Thyroid gland (tissue), 4 donors: ENCODE measurements around the gene PTPRN2. TPM values are rescaled to one million over a fixed set of nuclear protein-coding genes. Genes with fewer than 3 reads are reported as not detected.

Source experiments
- DNase-seq, 2 donors: peaks; one replicate each; pipeline ENCODE4 v3.0.0-alpha.2; 2019
- H3K27ac ChIP-seq, 3 donors: fragments of 200-600 bp; sonication (generic); 1 replicate in 2 of 3; 2 replicates in 1 of 3; pipeline ENCODE4 v1.5.1; 2016 to 2019; ENCODE audit warnings: mild to moderate bottlenecking in 1 of 3, moderate library complexity in 1 of 3
- H3K27me3 ChIP-seq: fragments of 200-600 bp; sonication (generic); one replicate; pipeline ENCODE4 v1.5.1; 2019
- H3K36me3 ChIP-seq, 2 donors: fragments of 200-600 bp; sonication (generic); one replicate each; pipeline ENCODE4 v1.5.1; 2016 to 2019
- H3K4me1 ChIP-seq, 2 donors: fragments of 200-600 bp; sonication (generic); one replicate each; pipeline ENCODE4 v1.5.1; 2017 to 2019
- H3K4me3 ChIP-seq, 3 donors: fragments of 200-600 bp; sonication (generic); replicated peaks in 1 of 3; 1 replicate in 2 of 3; 2 replicates in 1 of 3; pipeline ENCODE4 v1.5.1; 2016; ENCODE audit warnings: mild to moderate bottlenecking in 1 of 3
- H3K9me3 ChIP-seq: fragments of 200-600 bp; sonication (generic); one replicate; pipeline ENCODE4 v1.5.1; 2017
- POLR2A ChIP-seq, 2 donors: fragments of 450-650 bp; IDR thresholded peaks; one replicate each; pipeline ENCODE4 v1.6.1; 2017; ENCODE audit warnings: antibody characterized with exemption in 2 of 2, mild to moderate bottlenecking in 2 of 2, moderate library complexity in 1 of 2
- WGBS, 2 donors: methylation state at CpG; one replicate each; pipeline ENCODE4 v1.1.5; 2017; 5-methylcytosine and 5-hydroxymethylcytosine counted together
- intact Hi-C: fragments of 100-400 bp; cut with DNase I; formaldehyde crosslinking; loops from one replicate; pipeline ENCODE4 v1.15.1; 2023
- total RNA-seq, 4 donors: library from RNA; depleted of rRNA; stranded (reverse); fragments of >200 nt; gene quantifications; one replicate each; pipeline ENCODE4 v1.2.3, GENCODE V29; 2016
- TF ChIP-seq, protein P1 (sequence below), 6 experiments: fragments of 200-600 bp in 3 of 6; fragments of 450-650 bp in 3 of 6; sonication (generic) in 3 of 6; IDR thresholded peaks; one replicate each; pipeline ENCODE4 v1.5.1; 2016 to 2019; ENCODE audit warnings: antibody characterized with exemption in 6 of 6, mild to moderate bottlenecking in 2 of 6, inconsistent platforms in 1 of 6, moderate library complexity in 1 of 6

The PTPRN2 gene
- total RNA-seq, 4 donors from 2014 or later: 4.2 to 9.9 (median 7.7) TPM

DNA sequence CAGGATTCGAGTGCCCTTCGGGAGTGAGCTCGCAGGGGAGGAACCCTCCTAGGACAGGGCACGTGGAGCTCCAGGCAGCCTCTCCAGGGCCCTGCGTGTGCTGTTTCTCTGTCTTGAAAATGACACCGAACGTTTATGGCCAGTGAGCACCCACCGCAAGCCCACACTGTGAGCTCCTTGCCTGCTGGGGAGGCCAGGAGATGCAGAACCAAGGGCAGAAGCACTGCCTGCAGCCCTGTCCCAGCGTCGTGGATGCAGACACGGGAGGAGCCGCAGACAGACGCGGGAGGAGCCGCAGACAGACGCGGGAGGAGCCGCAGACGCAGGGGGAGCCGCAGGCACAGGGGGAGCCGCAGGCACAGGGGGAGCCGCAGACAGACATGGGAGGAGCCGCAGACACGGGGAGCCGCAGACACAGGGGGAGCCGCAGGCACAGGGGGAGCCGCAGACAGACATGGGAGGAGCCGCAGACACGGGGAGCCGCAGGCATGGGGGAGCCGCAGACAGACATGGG lies 314.4 kb downstream of the PTPRN2 start:
- Histone ChIP-seq H3K27ac (no peak overlapping the region), H3K4me1 (no peaks in the 10 kb centered on the region), H3K9me3 (no peaks in the 10 kb centered on the region), H3K27me3 (no peaks in the 10 kb centered on the region), H3K4me3 (no peak overlapping the region), H3K36me3 (no peaks in the 10 kb centered on the region)
- DNase-seq: no peak
- intact Hi-C loops: no loop called here
- WGBS, 2 donors: 85 to 93% methylated on average over 25 to 30 of the region's 31 CpGs
- no peak for TF ChIP-seq POLR2A (IDR thresholded peaks at IDR 0.05)
- TF ChIP-seq, protein P1, sequence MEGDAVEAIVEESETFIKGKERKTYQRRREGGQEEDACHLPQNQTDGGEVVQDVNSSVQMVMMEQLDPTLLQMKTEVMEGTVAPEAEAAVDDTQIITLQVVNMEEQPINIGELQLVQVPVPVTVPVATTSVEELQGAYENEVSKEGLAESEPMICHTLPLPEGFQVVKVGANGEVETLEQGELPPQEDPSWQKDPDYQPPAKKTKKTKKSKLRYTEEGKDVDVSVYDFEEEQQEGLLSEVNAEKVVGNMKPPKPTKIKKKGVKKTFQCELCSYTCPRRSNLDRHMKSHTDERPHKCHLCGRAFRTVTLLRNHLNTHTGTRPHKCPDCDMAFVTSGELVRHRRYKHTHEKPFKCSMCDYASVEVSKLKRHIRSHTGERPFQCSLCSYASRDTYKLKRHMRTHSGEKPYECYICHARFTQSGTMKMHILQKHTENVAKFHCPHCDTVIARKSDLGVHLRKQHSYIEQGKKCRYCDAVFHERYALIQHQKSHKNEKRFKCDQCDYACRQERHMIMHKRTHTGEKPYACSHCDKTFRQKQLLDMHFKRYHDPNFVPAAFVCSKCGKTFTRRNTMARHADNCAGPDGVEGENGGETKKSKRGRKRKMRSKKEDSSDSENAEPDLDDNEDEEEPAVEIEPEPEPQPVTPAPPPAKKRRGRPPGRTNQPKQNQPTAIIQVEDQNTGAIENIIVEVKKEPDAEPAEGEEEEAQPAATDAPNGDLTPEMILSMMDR (IDR thresholded peaks at IDR 0.05): no peak

DNA sequence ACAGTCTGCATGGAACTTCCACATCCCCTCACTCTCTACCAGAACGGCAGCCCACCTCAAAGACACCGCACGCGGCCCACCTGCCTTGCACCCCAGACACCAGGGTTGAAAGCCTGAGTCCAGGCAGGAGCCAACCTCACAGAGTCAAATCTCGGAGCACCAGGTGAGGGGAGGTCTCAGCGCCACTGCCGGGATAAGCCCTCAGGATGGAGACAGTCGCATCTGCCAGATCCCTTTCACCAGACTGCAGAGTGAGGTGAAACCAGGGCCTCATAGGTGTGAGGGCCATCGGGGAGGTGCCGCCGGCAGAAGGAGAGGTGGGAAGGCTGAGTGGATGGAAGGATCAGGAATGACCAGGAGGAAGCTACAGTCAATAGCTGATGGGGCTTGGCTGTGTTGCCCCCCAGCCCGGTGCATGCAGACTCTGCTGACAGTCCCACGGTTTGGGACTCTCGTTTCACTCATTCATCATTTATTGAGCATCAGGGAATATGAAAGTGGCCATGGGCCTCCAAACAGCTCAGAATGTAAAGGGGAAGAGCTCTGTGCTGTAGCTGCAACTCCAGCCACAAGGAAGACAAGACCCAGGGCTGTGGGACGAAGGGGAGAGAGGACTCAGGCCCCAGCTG lies 315.0 kb downstream of the PTPRN2 start:
- DNase-seq: no peak
- no peaks in the 10 kb centered on the region for H3K36me3 ChIP-seq
- TF ChIP-seq POLR2A (IDR thresholded peaks at IDR 0.05): no peak
- TF ChIP-seq, protein P1 (IDR thresholded peaks at IDR 0.05): no peak
- H3K4me1 ChIP-seq: no peaks in the 10 kb centered on the region
- H3K27ac ChIP-seq: no peak overlapping the region
- H3K4me3 ChIP-seq: no peak overlapping the region
- 89% methylated on average over 12 to 14 of the region's 15 CpGs for WGBS, 2 donors
- intact Hi-C loops: no loop called here
- H3K27me3 ChIP-seq: no peaks in the 10 kb centered on the region
- H3K9me3 ChIP-seq: no peaks in the 10 kb centered on the region

DNA sequence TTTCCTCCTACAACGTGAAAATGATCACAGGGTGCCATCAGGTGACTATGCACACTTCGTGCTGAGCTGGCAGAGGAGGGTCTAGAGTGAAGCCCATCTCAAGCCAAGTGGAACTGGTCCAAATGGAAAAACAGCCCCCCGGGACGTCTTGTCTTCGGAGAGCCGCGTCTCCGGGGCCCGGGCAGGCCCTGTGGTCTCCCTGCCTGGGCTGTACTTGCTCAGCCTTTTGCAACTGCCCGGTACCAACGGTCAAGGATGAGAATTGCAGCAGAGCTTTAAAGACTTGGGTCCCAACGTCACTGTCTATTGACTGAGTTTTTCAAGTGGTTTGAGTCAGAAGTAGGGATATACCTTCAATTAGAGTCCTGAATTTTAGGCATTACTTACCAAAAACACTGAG lies 315.5 kb downstream of the PTPRN2 start:
- H3K27me3 ChIP-seq: no peaks in the 10 kb centered on the region
- H3K9me3 ChIP-seq: no peaks in the 10 kb centered on the region
- WGBS, 2 donors: 89 to 91% methylated on average over 12 of the region's 12 CpGs
- no peaks in the 10 kb centered on the region for H3K36me3 ChIP-seq
- TF ChIP-seq, protein P1 (IDR thresholded peaks at IDR 0.05): no peak
- no peak for TF ChIP-seq POLR2A (IDR thresholded peaks at IDR 0.05)
- no peaks in the 10 kb centered on the region for H3K4me1 ChIP-seq
- DNase-seq: no peak
- no peak overlapping the region for H3K27ac ChIP-seq
- intact Hi-C loops: no loop called here
- no peak overlapping the region for H3K4me3 ChIP-seq

DNA sequence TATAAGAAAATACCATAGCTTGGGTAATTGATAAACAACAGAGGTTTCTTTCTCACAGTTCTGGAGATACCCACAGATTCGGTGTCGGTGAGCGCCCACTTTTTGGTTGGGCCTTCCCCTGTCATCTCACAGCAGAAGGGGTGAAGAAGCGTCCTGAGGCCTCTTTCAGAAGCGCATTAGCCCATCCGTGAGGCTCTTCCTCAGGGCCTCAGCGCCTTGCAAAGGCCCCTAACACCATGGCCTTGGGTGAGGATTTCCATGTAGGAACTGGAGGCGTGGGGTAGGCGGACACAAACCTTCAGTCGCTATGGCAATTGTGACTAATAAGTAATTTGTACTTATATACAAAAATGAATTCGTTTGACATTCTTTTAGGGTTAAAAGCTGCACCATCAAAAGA lies 316.0 kb downstream of the PTPRN2 start:
- H3K4me3 ChIP-seq: no peak overlapping the region
- H3K36me3 ChIP-seq: no peaks in the 10 kb centered on the region
- no peak for TF ChIP-seq POLR2A (IDR thresholded peaks at IDR 0.05)
- TF ChIP-seq, protein P1 (IDR thresholded peaks at IDR 0.05): no peak
- H3K4me1 ChIP-seq: no peaks in the 10 kb centered on the region
- H3K9me3 ChIP-seq: no peaks in the 10 kb centered on the region
- WGBS, 2 donors: 87 to 92% methylated on average over 11 of the region's 11 CpGs
- H3K27ac ChIP-seq: no peak overlapping the region
- no peak for DNase-seq
- H3K27me3 ChIP-seq: no peaks in the 10 kb centered on the region
- intact Hi-C loops: no loop called here

DNA sequence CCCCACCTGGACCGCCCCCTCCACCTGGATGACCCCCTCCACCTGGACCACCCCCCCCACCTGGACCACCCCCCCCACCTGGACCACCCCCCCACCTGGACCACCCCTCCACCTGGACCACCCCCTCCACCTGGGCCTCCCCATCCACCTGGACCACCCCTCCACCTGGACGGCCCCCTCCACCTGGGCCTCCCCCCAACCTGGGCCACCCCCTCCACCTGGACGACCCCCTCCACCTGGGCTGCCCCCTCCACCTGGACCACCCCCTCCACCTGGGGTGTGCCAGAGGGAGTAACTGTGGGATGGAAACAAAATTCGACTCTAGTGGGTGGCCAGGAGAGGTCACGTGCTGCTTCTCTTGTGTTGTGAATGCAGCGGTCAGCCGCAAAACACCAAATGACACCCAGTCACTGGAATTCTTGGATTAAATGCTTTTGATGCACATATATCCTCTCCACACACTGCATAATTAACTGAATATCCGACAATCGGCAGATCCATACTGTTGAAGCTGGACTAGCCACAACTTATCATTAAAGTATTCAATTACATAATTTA lies 316.7 kb downstream of the PTPRN2 start:
- WGBS, 2 donors: 90 to 94% methylated on average over 4 to 9 of the region's 9 CpGs
- H3K27me3 ChIP-seq: no peaks in the 10 kb centered on the region
- H3K4me1 ChIP-seq: no peaks in the 10 kb centered on the region
- DNase-seq: no peak
- no peak overlapping the region for H3K27ac ChIP-seq
- no peak overlapping the region for H3K4me3 ChIP-seq
- TF ChIP-seq POLR2A (IDR thresholded peaks at IDR 0.05): no peak
- TF ChIP-seq, protein P1 (IDR thresholded peaks at IDR 0.05): no peak
- intact Hi-C loops: no loop called here
- no peaks in the 10 kb centered on the region for H3K36me3 ChIP-seq
- H3K9me3 ChIP-seq: no peaks in the 10 kb centered on the region
